A172 (cell line): ENCODE results near the gene TEX13A. TPM values are rescaled to one million over a fixed set of nuclear protein-coding genes. Genes with fewer than 3 reads are reported as not detected.

ENCODE experiments used
- DNase-seq: peaks from one replicate; pipeline ENCODE4 v3.0.0-alpha.2; 2015; ENCODE audit warnings: low spot score
- total RNA-seq: library from RNA; depleted of rRNA; stranded (reverse); fragments of >200 nt; shearing (Covaris generic); gene quantifications from 2 replicates; pipeline ENCODE4 v1.2.3, GENCODE V29; 2014

Gene TEX13A
- total RNA-seq, 1 experiment from 2014 or later, result not detected

- DNase-seq, result no peak
These were observed 47.4 kb downstream of the TEX13A start for GRCh38 chrX:105173071-105173470.
